GM12878 (cell line): ENCODE results near the gene MRNIP. TPM values are rescaled to one million over a fixed set of nuclear protein-coding genes. Genes with fewer than 3 reads are reported as not detected.

Source experiments
- CBFB ChIP-seq: IDR thresholded peaks from 2 replicates; pipeline ENCODE4 v1.6.1; 2016; ENCODE audit warnings: antibody characterized with exemption, low read depth
- FOS ChIP-seq: IDR thresholded peaks from 3 replicates; pipeline ENCODE4 v1.6.1; 2011; ENCODE audit warnings: borderline replicate concordance; ENCODE audit not compliant: insufficient read length; ENCODE audit errors: extremely low read depth
- HDAC6 ChIP-seq: fragments of 200-600 bp; sonication (generic); IDR thresholded peaks from one replicate; pipeline ENCODE4 v1.8.0; 2017; ENCODE audit warnings: antibody characterized with exemption; ENCODE audit not compliant: unreplicated experiment
- IKZF1 ChIP-seq: fragments of 450-650 bp; conservative IDR thresholded peaks from 2 replicates; pipeline ENCODE4 v1.6.1; 2017; ENCODE audit warnings: antibody characterized with exemption, mild to moderate bottlenecking
- JUNB ChIP-seq: IDR thresholded peaks from 2 replicates; pipeline ENCODE4 v1.6.1; 2016; ENCODE audit warnings: antibody characterized with exemption, mild to moderate bottlenecking
- MEF2B ChIP-seq: fragments of 450-650 bp; IDR thresholded peaks from 2 replicates; pipeline ENCODE4 v1.6.1; 2018; ENCODE audit warnings: mild to moderate bottlenecking, moderate library complexity; ENCODE audit not compliant: partially characterized antibody, poor library complexity, severe bottlenecking
- PAX5 ChIP-seq: IDR thresholded peaks from 2 replicates; pipeline ENCODE4 v1.6.1; 2011; ENCODE audit warnings: low read depth, low read length, borderline replicate concordance
- PML ChIP-seq: IDR thresholded peaks from 2 replicates; pipeline ENCODE4 v1.6.1; 2012; ENCODE audit warnings: low read length, inconsistent platforms
- RUNX3 ChIP-seq: IDR thresholded peaks from 2 replicates; pipeline ENCODE4 v1.6.1; 2012; ENCODE audit warnings: low read length, inconsistent platforms
- SMAD1 ChIP-seq: fragments of 450-650 bp; IDR thresholded peaks from 2 replicates; pipeline ENCODE4 v1.6.1; 2018; ENCODE audit warnings: mild to moderate bottlenecking, low read depth; ENCODE audit not compliant: partially characterized antibody
- SMAD5 ChIP-seq: IDR thresholded peaks from 2 replicates; pipeline ENCODE4 v1.6.1; 2016; ENCODE audit warnings: antibody characterized with exemption, low read depth
- STAT1 ChIP-seq: fragments of 450-650 bp; conservative IDR thresholded peaks from 2 replicates; pipeline ENCODE4 v1.6.1; 2014; ENCODE audit warnings: antibody characterized with exemption, mild to moderate bottlenecking
- TARDBP ChIP-seq: IDR thresholded peaks from 2 replicates; pipeline ENCODE4 v1.6.1; 2016; ENCODE audit warnings: borderline replicate concordance
- ZNF622 ChIP-seq: fragments of 450-650 bp; IDR thresholded peaks from 2 replicates; pipeline ENCODE4 v1.6.1; 2017; ENCODE audit warnings: mild to moderate bottlenecking, inconsistent platforms
- polyA plus RNA-seq, 11 experiments: library from polyadenylated mRNA; depleted of rRNA in 4 of 11; unstranded in 6 of 11; stranded (reverse) in 5 of 11; fragments of >200 nt; fragmentation: Nextera tagmentation in 4 of 11; fragmentation: Illumina TruSeq in 1 of 11; extraction: Ambion mirVana in 4 of 11; extraction: Trizol in 1 of 11; gene quantifications; 1 replicate in 1 of 11; 2 replicates in 10 of 11; pipeline versions ENCODE4 v1.2.1 to v1.2.3, GENCODE V29; 2011 to 2016; ENCODE audit warnings: inconsistent platforms in 2 of 11, missing spikeins in 2 of 11, low read depth in 1 of 11
- total RNA-seq, 4 experiments: library from RNA; depleted of rRNA in 3 of 4; stranded (reverse); fragments of >200 nt in 3 of 4; fragmentation: Illumina TruSeq in 1 of 4; extraction: Trizol in 1 of 4; gene quantifications; 2 replicates each; pipeline versions ENCODE4 v1.2.1 to v1.2.3, GENCODE V29; 2013 to 2021
- TF ChIP-seq, protein P1 (sequence below): IDR thresholded peaks from 2 replicates; pipeline ENCODE4 v1.6.1; 2012; ENCODE audit warnings: improper control_type of control experiment, low read depth, low read length; ENCODE audit not compliant: insufficient replicate concordance
- TF ChIP-seq, protein P2 (sequence below): fragments of 450-650 bp; IDR thresholded peaks from 2 replicates; pipeline ENCODE4 v1.6.1; 2017; ENCODE audit warnings: low read depth, mild to moderate bottlenecking, moderate library complexity
- TF ChIP-seq, protein P3 (sequence below): fragments of 150-350 bp; IDR thresholded peaks from 2 replicates; pipeline ENCODE4 v1.6.1; 2014; ENCODE audit warnings: mild to moderate bottlenecking, low read depth, low read length
- TF ChIP-seq, protein P4 (sequence below): fragments of 450-650 bp; IDR thresholded peaks from 2 replicates; pipeline ENCODE4 v1.6.1; 2014; ENCODE audit warnings: mild to moderate bottlenecking

MRNIP gene
- total and polyA plus RNA-seq, 10 of the 15 experiments (the other 5 are each of a cell fraction or from before 2014, with no cell fraction given): 2.4 to 30.4 (median 13.1) TPM

DNA sequence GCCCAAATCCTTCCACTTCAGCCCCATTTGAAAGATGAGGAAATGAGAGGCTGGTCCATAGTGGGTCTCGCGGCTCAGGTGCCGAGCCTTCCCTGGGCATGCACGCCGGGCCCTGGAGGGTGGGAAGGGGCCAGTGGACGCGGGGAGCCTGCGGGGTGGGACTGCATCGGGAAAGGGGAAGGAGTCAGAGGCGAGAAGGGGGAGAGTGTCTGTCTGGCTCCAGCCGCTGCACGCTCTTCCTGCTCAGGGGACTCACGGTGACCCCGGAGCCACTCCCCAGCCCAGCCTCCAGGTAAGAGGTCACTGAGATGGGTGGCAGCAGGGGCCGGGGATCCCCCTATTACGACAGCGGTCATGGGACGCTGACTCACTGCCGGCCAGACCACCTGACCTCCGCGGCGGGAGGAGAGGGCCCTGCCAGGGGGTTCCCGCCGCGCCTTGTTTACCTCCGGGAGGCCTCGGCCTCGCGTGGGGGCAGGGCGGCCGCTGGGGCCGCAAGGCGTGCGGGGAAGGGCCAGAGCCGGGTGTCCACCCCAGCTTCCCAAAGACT lies 39.8 kb downstream of the MRNIP start (continued):
- TF ChIP-seq, protein P1, sequence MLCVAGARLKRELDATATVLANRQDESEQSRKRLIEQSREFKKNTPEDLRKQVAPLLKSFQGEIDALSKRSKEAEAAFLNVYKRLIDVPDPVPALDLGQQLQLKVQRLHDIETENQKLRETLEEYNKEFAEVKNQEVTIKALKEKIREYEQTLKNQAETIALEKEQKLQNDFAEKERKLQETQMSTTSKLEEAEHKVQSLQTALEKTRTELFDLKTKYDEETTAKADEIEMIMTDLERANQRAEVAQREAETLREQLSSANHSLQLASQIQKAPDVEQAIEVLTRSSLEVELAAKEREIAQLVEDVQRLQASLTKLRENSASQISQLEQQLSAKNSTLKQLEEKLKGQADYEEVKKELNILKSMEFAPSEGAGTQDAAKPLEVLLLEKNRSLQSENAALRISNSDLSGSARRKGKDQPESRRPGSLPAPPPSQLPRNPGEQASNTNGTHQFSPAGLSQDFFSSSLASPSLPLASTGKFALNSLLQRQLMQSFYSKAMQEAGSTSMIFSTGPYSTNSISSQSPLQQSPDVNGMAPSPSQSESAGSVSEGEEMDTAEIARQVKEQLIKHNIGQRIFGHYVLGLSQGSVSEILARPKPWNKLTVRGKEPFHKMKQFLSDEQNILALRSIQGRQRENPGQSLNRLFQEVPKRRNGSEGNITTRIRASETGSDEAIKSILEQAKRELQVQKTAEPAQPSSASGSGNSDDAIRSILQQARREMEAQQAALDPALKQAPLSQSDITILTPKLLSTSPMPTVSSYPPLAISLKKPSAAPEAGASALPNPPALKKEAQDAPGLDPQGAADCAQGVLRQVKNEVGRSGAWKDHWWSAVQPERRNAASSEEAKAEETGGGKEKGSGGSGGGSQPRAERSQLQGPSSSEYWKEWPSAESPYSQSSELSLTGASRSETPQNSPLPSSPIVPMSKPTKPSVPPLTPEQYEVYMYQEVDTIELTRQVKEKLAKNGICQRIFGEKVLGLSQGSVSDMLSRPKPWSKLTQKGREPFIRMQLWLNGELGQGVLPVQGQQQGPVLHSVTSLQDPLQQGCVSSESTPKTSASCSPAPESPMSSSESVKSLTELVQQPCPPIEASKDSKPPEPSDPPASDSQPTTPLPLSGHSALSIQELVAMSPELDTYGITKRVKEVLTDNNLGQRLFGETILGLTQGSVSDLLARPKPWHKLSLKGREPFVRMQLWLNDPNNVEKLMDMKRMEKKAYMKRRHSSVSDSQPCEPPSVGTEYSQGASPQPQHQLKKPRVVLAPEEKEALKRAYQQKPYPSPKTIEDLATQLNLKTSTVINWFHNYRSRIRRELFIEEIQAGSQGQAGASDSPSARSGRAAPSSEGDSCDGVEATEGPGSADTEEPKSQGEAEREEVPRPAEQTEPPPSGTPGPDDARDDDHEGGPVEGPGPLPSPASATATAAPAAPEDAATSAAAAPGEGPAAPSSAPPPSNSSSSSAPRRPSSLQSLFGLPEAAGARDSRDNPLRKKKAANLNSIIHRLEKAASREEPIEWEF: no peak
- TF ChIP-seq JUNB: peak; percentile 38; the same call in 1 of the 2 replicates
- no peak for TF ChIP-seq STAT1
- TF ChIP-seq PML: no peak
- TF ChIP-seq CBFB: peak; percentile 21; the same call in 1 of the 2 replicates
- TF ChIP-seq ZNF622: no peak
- TF ChIP-seq, protein P2, sequence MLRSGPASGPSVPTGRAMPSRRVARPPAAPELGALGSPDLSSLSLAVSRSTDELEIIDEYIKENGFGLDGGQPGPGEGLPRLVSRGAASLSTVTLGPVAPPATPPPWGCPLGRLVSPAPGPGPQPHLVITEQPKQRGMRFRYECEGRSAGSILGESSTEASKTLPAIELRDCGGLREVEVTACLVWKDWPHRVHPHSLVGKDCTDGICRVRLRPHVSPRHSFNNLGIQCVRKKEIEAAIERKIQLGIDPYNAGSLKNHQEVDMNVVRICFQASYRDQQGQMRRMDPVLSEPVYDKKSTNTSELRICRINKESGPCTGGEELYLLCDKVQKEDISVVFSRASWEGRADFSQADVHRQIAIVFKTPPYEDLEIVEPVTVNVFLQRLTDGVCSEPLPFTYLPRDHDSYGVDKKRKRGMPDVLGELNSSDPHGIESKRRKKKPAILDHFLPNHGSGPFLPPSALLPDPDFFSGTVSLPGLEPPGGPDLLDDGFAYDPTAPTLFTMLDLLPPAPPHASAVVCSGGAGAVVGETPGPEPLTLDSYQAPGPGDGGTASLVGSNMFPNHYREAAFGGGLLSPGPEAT: peak; percentile 85
- TF ChIP-seq SMAD5: no peak
- TF ChIP-seq HDAC6: no peak
- TF ChIP-seq, protein P3, sequence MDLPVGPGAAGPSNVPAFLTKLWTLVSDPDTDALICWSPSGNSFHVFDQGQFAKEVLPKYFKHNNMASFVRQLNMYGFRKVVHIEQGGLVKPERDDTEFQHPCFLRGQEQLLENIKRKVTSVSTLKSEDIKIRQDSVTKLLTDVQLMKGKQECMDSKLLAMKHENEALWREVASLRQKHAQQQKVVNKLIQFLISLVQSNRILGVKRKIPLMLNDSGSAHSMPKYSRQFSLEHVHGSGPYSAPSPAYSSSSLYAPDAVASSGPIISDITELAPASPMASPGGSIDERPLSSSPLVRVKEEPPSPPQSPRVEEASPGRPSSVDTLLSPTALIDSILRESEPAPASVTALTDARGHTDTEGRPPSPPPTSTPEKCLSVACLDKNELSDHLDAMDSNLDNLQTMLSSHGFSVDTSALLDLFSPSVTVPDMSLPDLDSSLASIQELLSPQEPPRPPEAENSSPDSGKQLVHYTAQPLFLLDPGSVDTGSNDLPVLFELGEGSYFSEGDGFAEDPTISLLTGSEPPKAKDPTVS: no peak
- peak; percentile 34; the same call in 1 of the 2 replicates for TF ChIP-seq TARDBP
- TF ChIP-seq SMAD1: no peak
- TF ChIP-seq RUNX3: peak; percentile 74
- TF ChIP-seq, protein P4, sequence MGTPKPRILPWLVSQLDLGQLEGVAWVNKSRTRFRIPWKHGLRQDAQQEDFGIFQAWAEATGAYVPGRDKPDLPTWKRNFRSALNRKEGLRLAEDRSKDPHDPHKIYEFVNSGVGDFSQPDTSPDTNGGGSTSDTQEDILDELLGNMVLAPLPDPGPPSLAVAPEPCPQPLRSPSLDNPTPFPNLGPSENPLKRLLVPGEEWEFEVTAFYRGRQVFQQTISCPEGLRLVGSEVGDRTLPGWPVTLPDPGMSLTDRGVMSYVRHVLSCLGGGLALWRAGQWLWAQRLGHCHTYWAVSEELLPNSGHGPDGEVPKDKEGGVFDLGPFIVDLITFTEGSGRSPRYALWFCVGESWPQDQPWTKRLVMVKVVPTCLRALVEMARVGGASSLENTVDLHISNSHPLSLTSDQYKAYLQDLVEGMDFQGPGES: no peak
- TF ChIP-seq PAX5: peak; percentile 94
- no peak for TF ChIP-seq FOS
- TF ChIP-seq IKZF1: peak; percentile 69; the same call in 1 of the 2 replicates
- TF ChIP-seq MEF2B: no peak
